ENCODE results near the gene TBRG4.

Gene TBRG4

GRCh38 chr7:45073031-45073785 is 38.3 kb downstream of the TBRG4 start:
- no peak for FAIRE-seq

- no peak for FAIRE-seq
These were observed 39.1 kb downstream of the TBRG4 start for GRCh38 chr7:45072131-45073030.

- no peak for FAIRE-seq
These were observed 40.0 kb downstream of the TBRG4 start for GRCh38 chr7:45071528-45071927.

- FAIRE-seq, result no peak
These were observed 41.2 kb downstream of the TBRG4 start for GRCh38 chr7:45070254-45070642.

- no peak for FAIRE-seq
These were observed 41.8 kb downstream of the TBRG4 start for GRCh38 chr7:45069444-45070253.

GRCh38 chr7:45068236-45069023 is 43.1 kb downstream of the TBRG4 start:
- FAIRE-seq, result no peak

- no peak for FAIRE-seq
These were observed 43.9 kb downstream of the TBRG4 start for GRCh38 chr7:45067582-45067981.

- no peak for FAIRE-seq
These were observed 45.1 kb downstream of the TBRG4 start for GRCh38 chr7:45066409-45066808.

- FAIRE-seq, result no peak
These were observed 46.2 kb downstream of the TBRG4 start for GRCh38 chr7:45065031-45065995.

- FAIRE-seq, result no peak
These were observed 47.3 kb downstream of the TBRG4 start for GRCh38 chr7:45064047-45064725.

GRCh38 chr7:45061806-45062425 is 49.6 kb downstream of the TBRG4 start:
- FAIRE-seq, result no peak

- FAIRE-seq, result no peak
These were observed 50.1 kb downstream of the TBRG4 start for GRCh38 chr7:45061352-45061751.

- FAIRE-seq, result no peak
These were observed 51.2 kb downstream of the TBRG4 start for GRCh38 chr7:45060295-45060694.

- FAIRE-seq, result no peak
These were observed 53.6 kb downstream of the TBRG4 start for GRCh38 chr7:45057878-45058277.

- FAIRE-seq, result no peak
These were observed 55.8 kb downstream of the TBRG4 start for GRCh38 chr7:45055594-45056219.

GRCh38 chr7:45055016-45055415 is 56.5 kb downstream of the TBRG4 start:
- FAIRE-seq, result no peak

- no peak for FAIRE-seq
These were observed 57.1 kb downstream of the TBRG4 start for GRCh38 chr7:45054442-45054841.

GRCh38 chr7:45053941-45054340 is 57.6 kb downstream of the TBRG4 start:
- FAIRE-seq, result no peak

- FAIRE-seq, result no peak
These were observed 58.1 kb downstream of the TBRG4 start for GRCh38 chr7:45053401-45053800.

- FAIRE-seq, result no peak
These were observed 59.5 kb downstream of the TBRG4 start for GRCh38 chr7:45052011-45052410.
